HG03025 (cell line): ENCODE results near the gene TEP1.

Experiments
- ATAC-seq: cut with Tn5 transposase; IDR thresholded peaks from one replicate; pipeline ENCODE4 v1.9.1; 2021; ENCODE audit warnings: mild to moderate bottlenecking, moderate library complexity; ENCODE audit not compliant: unreplicated experiment, low FRiP score

The TEP1 gene

GRCh38 chr14:20434701-20435581 is 21.6 kb upstream of the TEP1 start:
- no peak for ATAC-seq

GRCh38 chr14:20429801-20430669 is 16.7 kb upstream of the TEP1 start:
- ATAC-seq: no peak

- ATAC-seq: no peak
Observed at GRCh38 chr14:20428802-20429201, 15.5 kb upstream of the TEP1 start.

- ATAC-seq: peak; percentile 39
Observed at GRCh38 chr14:20428010-20428365, 14.7 kb upstream of the TEP1 start.

GRCh38 chr14:20427231-20428009 is 14.1 kb upstream of the TEP1 start:
- ATAC-seq: peak; percentile 61

GRCh38 chr14:20424851-20425250 is 11.6 kb upstream of the TEP1 start:
- ATAC-seq: no peak

GRCh38 chr14:20422886-20423285 is 9.6 kb upstream of the TEP1 start:
- ATAC-seq: no peak

GRCh38 chr14:20421267-20421666 is 8.0 kb upstream of the TEP1 start:
- ATAC-seq: no peak

GRCh38 chr14:20419419-20419818 is 6.1 kb upstream of the TEP1 start:
- no peak for ATAC-seq

GRCh38 chr14:20418501-20418909 is 5.2 kb upstream of the TEP1 start:
- ATAC-seq: no peak

GRCh38 chr14:20417250-20418186 is 4.2 kb upstream of the TEP1 start:
- ATAC-seq: no peak

- ATAC-seq: no peak
Observed at GRCh38 chr14:20416223-20416622, 2.9 kb upstream of the TEP1 start.

GRCh38 chr14:20415782-20416206 is 2.5 kb upstream of the TEP1 start:
- ATAC-seq: no peak

GRCh38 chr14:20413744-20414082 is 412 bp upstream of the TEP1 start:
- no peak for ATAC-seq

GRCh38 chr14:20412411-20412810 is 890 bp downstream of the TEP1 start:
- ATAC-seq: no peak

GRCh38 chr14:20409226-20409625 is 4.1 kb downstream of the TEP1 start:
- ATAC-seq: no peak

- no peak for ATAC-seq
Observed at GRCh38 chr14:20403521-20403920, 9.8 kb downstream of the TEP1 start.

GRCh38 chr14:20400965-20401593 is 12.2 kb downstream of the TEP1 start:
- ATAC-seq: no peak

GRCh38 chr14:20400589-20400964 is 12.7 kb downstream of the TEP1 start:
- ATAC-seq: no peak
